HCT116 (cell line): Measurements from ENCODE around the gene ZNF316. TPM values are rescaled to one million over a fixed set of nuclear protein-coding genes. Genes with fewer than 3 reads are reported as not detected.

Experiments
- total RNA-seq: library from RNA; stranded (reverse); gene quantifications from one replicate; pipeline ENCODE4 v1.2.1, GENCODE V29; 2021; ENCODE audit not compliant: unreplicated experiment

ZNF316 gene
- total RNA-seq, 1 experiment from 2014 or later: 25.0 TPM

Other genes with a start within 250 kb of the ZNF316 start
- 30.2 TPM for gene DAGLB, start 189.4 kb upstream of the ZNF316 start, total RNA-seq
- gene KDELR2, start 153.2 kb upstream of the ZNF316 start, total RNA-seq: 123 TPM
- gene GRID2IP, start 85.9 kb upstream of the ZNF316 start, total RNA-seq: 3.2 TPM
- gene ZDHHC4, start 59.9 kb upstream of the ZNF316 start, total RNA-seq: 59.3 TPM
- 24.3 TPM for gene INTS15, start 47.3 kb upstream of the ZNF316 start, total RNA-seq
- 0.05 TPM for gene ZNF853, start 21.7 kb upstream of the ZNF316 start, total RNA-seq
- 19.0 TPM for gene ZNF12, start 69.6 kb downstream of the ZNF316 start, total RNA-seq
- gene RSPH10B2, start 116.8 kb downstream of the ZNF316 start, total RNA-seq: 0.37 TPM
- gene CCZ1B, start 189.0 kb downstream of the ZNF316 start, total RNA-seq: 54.5 TPM